Spinal cord (tissue), 10 donors: ENCODE measurements around the gene MTR. TPM values are rescaled to one million over a fixed set of nuclear protein-coding genes. Genes with fewer than 3 reads are reported as not detected.

Experiments used
- DNase-seq, 6 donors: peaks; one replicate each; pipeline versions ENCODE4 v3.0.0 to v3.0.0-alpha.2; 2013 to 2015; ENCODE audit warnings: low spot score in 6 of 6, low read depth in 4 of 6
- H3K27ac ChIP-seq: one replicate; pipeline ENCODE4 v1.5.1; 2013; ENCODE audit warnings: low read depth, low read length, control low read depth
- H3K27me3 ChIP-seq: one replicate; pipeline ENCODE4 v1.6.1; 2013; ENCODE audit warnings: low read length; ENCODE audit not compliant: control insufficient read depth, insufficient read depth
- H3K36me3 ChIP-seq: one replicate; pipeline ENCODE4 v1.6.1; 2013; ENCODE audit warnings: low read length; ENCODE audit not compliant: control insufficient read depth, insufficient read depth
- H3K4me1 ChIP-seq: one replicate; pipeline ENCODE4 v1.6.1; 2013; ENCODE audit warnings: low read length; ENCODE audit not compliant: control insufficient read depth, insufficient read depth
- H3K4me3 ChIP-seq: one replicate; pipeline ENCODE4 v1.5.1; 2013; ENCODE audit warnings: low read depth, low read length, control low read depth
- H3K9me3 ChIP-seq: one replicate; pipeline ENCODE4 v1.6.1; 2013; ENCODE audit warnings: low read length; ENCODE audit not compliant: control insufficient read depth, insufficient read depth
- WGBS: methylation state at CpG from one replicate; pipeline ENCODE4 v1.1.5; 2013; ENCODE audit warnings: missing lambda C conversion rate; ENCODE audit not compliant: insufficient coverage; 5-methylcytosine and 5-hydroxymethylcytosine counted together
- polyA plus RNA-seq, 2 donors: library from polyadenylated mRNA; unstranded; fragments of 120-200 nt; gene quantifications; one replicate each; pipeline ENCODE4 v1.2.1, GENCODE V29; 2013; ENCODE audit not compliant: insufficient read length in 2 of 2
- total RNA-seq, 2 donors: library from RNA; depleted of rRNA in 1 of 2; stranded (reverse); fragments of 120-200 nt in 1 of 2; fragments of >200 nt in 1 of 2; gene quantifications; one replicate each; pipeline versions ENCODE4 v1.2.3 to v1.2.4, GENCODE V29; 2013 to 2014
- donor health status: healthy.

The MTR gene
- total and polyA plus RNA-seq, 4 donors, result 17.2 to 41.7 (median 26.4) TPM

GRCh38 chr1:236837115-236837514 lies 42.0 kb downstream of the MTR start:
- Histone ChIP-seq H3K4me3 (no peak overlapping the region), H3K4me1 (no peaks in the 10 kb centered on the region), H3K27me3 (no peaks in the 10 kb centered on the region), H3K36me3 (peaks cover 11% of the 10 kb centered on the region), H3K9me3 (no peaks in the 10 kb centered on the region), H3K27ac (no peak overlapping the region)
- DNase-seq, result no peak
- WGBS, result 100% methylated on average over 3 of the region's 4 CpGs

- Histone ChIP-seq H3K4me3 (no peak overlapping the region), H3K27ac (no peak overlapping the region), H3K27me3 (no peaks in the 10 kb centered on the region), H3K4me1 (no peaks in the 10 kb centered on the region), H3K9me3 (no peaks in the 10 kb centered on the region), H3K36me3 (peaks cover 11% of the 10 kb centered on the region)
- 50% methylated on average over 2 of the region's 2 CpGs for WGBS
- DNase-seq, result no peak
Observed at GRCh38 chr1:236837897-236838296, 42.8 kb downstream of the MTR start.

- H3K4me3 ChIP-seq, result no peak overlapping the region
- H3K36me3 ChIP-seq, result peaks cover 6% of the 10 kb centered on the region
- DNase-seq, result no peak
- H3K9me3 ChIP-seq, result no peaks in the 10 kb centered on the region
- H3K27me3 ChIP-seq, result no peaks in the 10 kb centered on the region
- no peak overlapping the region for H3K27ac ChIP-seq
- no peaks in the 10 kb centered on the region for H3K4me1 ChIP-seq
- no CpG with 5 or more reads among the region's 2 CpGs for WGBS
Observed at GRCh38 chr1:236841341-236841740, 46.2 kb downstream of the MTR start.

GRCh38 chr1:236844499-236845271 lies 49.6 kb downstream of the MTR start:
- no peak overlapping the region for H3K27ac ChIP-seq

GRCh38 chr1:236845830-236846229 lies 50.7 kb downstream of the MTR start:
- Histone ChIP-seq H3K27me3 (no peaks in the 10 kb centered on the region), H3K27ac (no peak overlapping the region), H3K4me1 (no peaks in the 10 kb centered on the region), H3K36me3 (peaks cover 6% of the 10 kb centered on the region), H3K4me3 (no peak overlapping the region), H3K9me3 (no peaks in the 10 kb centered on the region)
- no CpG with 5 or more reads among the region's 2 CpGs for WGBS
- no peak for DNase-seq

More at GRCh38 chr1:236844499-236845271, 49.6 kb downstream of the MTR start:
- DNase-seq, result peak in 1 of 6 donors; percentile 26
- 71% methylated on average over 5 of the region's 5 CpGs for WGBS
- no peaks in the 10 kb centered on the region for H3K27me3 ChIP-seq
- no peaks in the 10 kb centered on the region for H3K9me3 ChIP-seq
- no peak overlapping the region for H3K4me3 ChIP-seq
- H3K4me1 ChIP-seq, result no peaks in the 10 kb centered on the region
- H3K36me3 ChIP-seq, result peaks cover 6% of the 10 kb centered on the region

GRCh38 chr1:236848274-236848923 lies 53.3 kb downstream of the MTR start:
- no peaks in the 10 kb centered on the region for H3K27me3 ChIP-seq
- no CpG with 5 or more reads among the region's 4 CpGs for WGBS
- H3K4me3 ChIP-seq, result no peak overlapping the region
- H3K36me3 ChIP-seq, result no peaks in the 10 kb centered on the region
- H3K27ac ChIP-seq, result no peak overlapping the region
- no peaks in the 10 kb centered on the region for H3K4me1 ChIP-seq
- no peak for DNase-seq
- no peaks in the 10 kb centered on the region for H3K9me3 ChIP-seq

- H3K4me1 ChIP-seq, result no peaks in the 10 kb centered on the region
- DNase-seq, result peak in 1 of 6 donors; percentile 12
- H3K36me3 ChIP-seq, result no peaks in the 10 kb centered on the region
- WGBS, result 100% methylated on average over 1 of the region's 8 CpGs
- H3K9me3 ChIP-seq, result no peaks in the 10 kb centered on the region
- H3K4me3 ChIP-seq, result no peak overlapping the region
- H3K27me3 ChIP-seq, result no peaks in the 10 kb centered on the region
- H3K27ac ChIP-seq, result no peak overlapping the region
Observed at GRCh38 chr1:236850077-236850979, 55.2 kb downstream of the MTR start.

- no peaks in the 10 kb centered on the region for H3K36me3 ChIP-seq
- WGBS, result 100% methylated on average over 1 of the region's 3 CpGs
- H3K4me3 ChIP-seq, result no peak overlapping the region
- H3K27me3 ChIP-seq, result no peaks in the 10 kb centered on the region
- H3K27ac ChIP-seq, result no peak overlapping the region
- H3K9me3 ChIP-seq, result no peaks in the 10 kb centered on the region
- H3K4me1 ChIP-seq, result no peaks in the 10 kb centered on the region
- DNase-seq, result no peak
Observed at GRCh38 chr1:236851871-236852270, 56.8 kb downstream of the MTR start.

- no peak overlapping the region for H3K4me3 ChIP-seq
- no peaks in the 10 kb centered on the region for H3K27me3 ChIP-seq
- H3K9me3 ChIP-seq, result no peaks in the 10 kb centered on the region
- DNase-seq, result peak in 1 of 6 donors; percentile 28
- H3K27ac ChIP-seq, result no peak overlapping the region
- peaks cover 5% of the 10 kb centered on the region for H3K36me3 ChIP-seq
- WGBS, result 53% methylated on average over 2 of the region's 4 CpGs
- no peaks in the 10 kb centered on the region for H3K4me1 ChIP-seq
Observed at GRCh38 chr1:236853921-236854604, 59.0 kb downstream of the MTR start.
